HCT116 (cell line): Measurements from ENCODE around the gene RBM19. TPM values are rescaled to one million over a fixed set of nuclear protein-coding genes. Genes with fewer than 3 reads are reported as not detected.

ENCODE experiments used
- ATAC-seq: fragments of 200-7000 bp; cut with Tn5 transposase; 2 replicates; pipeline ENCODE4 v1.9.1; 2020; ENCODE audit warnings: mild to moderate bottlenecking, moderate library complexity
- BruUV-seq: library from RNA; stranded (reverse); fragments of 400-500 nt; replicated peaks from 2 replicates; lab custom pipeline; 2021; lab: Mats Ljungman, UMichigan
- CTCF ChIA-PET: fragments of 300-600 bp; sonication (Branson Sonifier 250); formaldehyde crosslinking; loops from one replicate; lab custom pipeline; 2021; ENCODE audit warnings: antibody characterized with exemption; lab: Charles Lee
- POLR2A ChIA-PET: fragments of 300-600, 350-600 bp; sonication (Branson Sonifier 250); formaldehyde crosslinking; loops from one replicate; lab custom pipeline; 2021; ENCODE audit warnings: antibody characterized with exemption; lab: Charles Lee
- RAD21 ChIA-PET, 2 experiments: fragments of 300-600 bp; sonication (Branson Sonifier 250); formaldehyde crosslinking; loops; one replicate each; lab custom pipeline; 2023; ENCODE audit warnings: low total read pairs in 2 of 2; ENCODE audit not compliant: uncharacterized antibody in 2 of 2, unreplicated experiment in 2 of 2, low non-redundant PET in 1 of 2; lab: Charles Lee
- DNase-seq: peaks from one replicate; pipeline ENCODE4 v3.0.0-alpha.2; 2010; ENCODE audit warnings: low read depth, low spot score
- H2AFZ ChIP-seq: fragments of 200-600 bp; shearing (Covaris generic), sonication (generic); 2 replicates; pipeline ENCODE4 v1.6.1; 2017; ENCODE audit warnings: low read depth, mixed run types, mixed read lengths, antibody characterized with exemption, low read length; ENCODE audit not compliant: poor library complexity, severe bottlenecking
- H3K27ac ChIP-seq: 2 replicates; pipeline ENCODE4 v1.5.1; 2012; ENCODE audit warnings: low read depth, low read length
- H3K27me3 ChIP-seq: fragments of 200-600 bp; sonication (generic); 2 replicates; pipeline ENCODE4 v1.6.1; 2016; ENCODE audit warnings: mixed run types, low read length, mixed read lengths; ENCODE audit not compliant: insufficient read depth
- H3K36me3 ChIP-seq, 2 experiments: fragments of 200-500 bp in 1 of 2; fragments of 200-600 bp in 1 of 2; sonication (Bioruptor generic) in 1 of 2; sonication (generic) in 1 of 2; 2 replicates each; pipeline versions ENCODE4 v1.5.1 to v1.6.1; 2014 to 2016; ENCODE audit warnings: low read length in 2 of 2, inconsistent platforms in 1 of 2, mixed read lengths in 1 of 2, mixed run types in 1 of 2; ENCODE audit not compliant: insufficient read depth in 2 of 2, control insufficient read depth in 1 of 2
- H3K4me1 ChIP-seq, 2 experiments: fragments of 200-600 bp in 1 of 2; sonication (generic) in 1 of 2; 2 replicates each; pipeline versions ENCODE4 v1.5.1 to v1.6.1; 2012 to 2017; ENCODE audit warnings: low read length in 2 of 2, inconsistent platforms in 1 of 2, mild to moderate bottlenecking in 1 of 2, mixed read lengths in 1 of 2, mixed run types in 1 of 2, moderate library complexity in 1 of 2; ENCODE audit not compliant: insufficient read depth in 2 of 2, control insufficient read depth in 1 of 2
- H3K4me2 ChIP-seq: fragments of 200-600 bp; sonication (generic); 2 replicates; pipeline ENCODE4 v1.6.1; 2017; ENCODE audit warnings: mixed run types, low read length, mixed read lengths
- H3K4me3 ChIP-seq, 2 experiments: fragments of 200-600 bp in 1 of 2; sonication (generic) in 1 of 2; replicated peaks in 1 of 2; 2 replicates each; pipeline ENCODE4 v1.5.1; 2011 to 2016; ENCODE audit warnings: low read length in 2 of 2, control low read depth in 1 of 2, low read depth in 1 of 2, mild to moderate bottlenecking in 1 of 2, mixed read lengths in 1 of 2, mixed run types in 1 of 2
- H3K79me2 ChIP-seq: fragments of 200-600 bp; sonication (generic); 2 replicates; pipeline ENCODE4 v1.6.1; 2017; ENCODE audit warnings: mild to moderate bottlenecking, mixed run types, low read length, moderate library complexity, mixed read lengths; ENCODE audit not compliant: insufficient read depth
- H3K9ac ChIP-seq: fragments of 200-600 bp; sonication (generic); 2 replicates; pipeline ENCODE4 v1.6.1; 2016; ENCODE audit warnings: low read length, mixed read lengths
- H3K9me2 ChIP-seq: fragments of 200-600 bp; sonication (generic), shearing (Covaris generic); 2 replicates; pipeline ENCODE4 v1.6.1; 2017; ENCODE audit warnings: mixed run types, mild to moderate bottlenecking, moderate library complexity; ENCODE audit not compliant: insufficient read depth
- H3K9me3 ChIP-seq, 2 experiments: fragments of 200-500 bp in 1 of 2; fragments of 200-600 bp in 1 of 2; sonication (Bioruptor generic) in 1 of 2; sonication (generic) in 1 of 2; 2 replicates each; pipeline ENCODE4 v1.6.1; 2014 to 2017; ENCODE audit warnings: low read length in 2 of 2, mixed read lengths in 2 of 2, inconsistent platforms in 1 of 2, low read depth in 1 of 2, mild to moderate bottlenecking in 1 of 2, mixed run types in 1 of 2, moderate library complexity in 1 of 2; ENCODE audit not compliant: control insufficient read depth in 1 of 2, insufficient read depth in 1 of 2
- H4K20me1 ChIP-seq: fragments of 200-600 bp; sonication (generic), shearing (Covaris generic); 2 replicates; pipeline ENCODE4 v1.6.1; 2017; ENCODE audit warnings: mixed run types, mild to moderate bottlenecking, moderate library complexity; ENCODE audit not compliant: insufficient read depth
- ATF3 ChIP-seq: IDR thresholded peaks from 2 replicates; pipeline ENCODE4 v1.6.1; 2012
- CEBPB ChIP-seq: IDR thresholded peaks from 2 replicates; pipeline ENCODE4 v1.6.1; 2012; ENCODE audit warnings: low read depth
- CTCF ChIP-seq, 3 experiments: fragments of 200-600 bp in 1 of 3; sonication (generic) in 1 of 3; IDR thresholded peaks in 2 of 3; conservative IDR thresholded peaks in 1 of 3; 2 replicates each; pipeline ENCODE4 v1.5.1; 2012 to 2017; ENCODE audit warnings: low read depth in 2 of 3, low read length in 2 of 3, antibody characterized with exemption in 1 of 3, borderline replicate concordance in 1 of 3, control low read depth in 1 of 3, mild to moderate bottlenecking in 1 of 3, mixed read lengths in 1 of 3, mixed run types in 1 of 3, moderate library complexity in 1 of 3; ENCODE audit not compliant: insufficient read depth in 1 of 3
- EZH2 ChIP-seq: fragments of 200-600 bp; sonication (generic); IDR thresholded peaks from 2 replicates; pipeline ENCODE4 v1.6.1; 2017; ENCODE audit warnings: antibody characterized with exemption, mixed run types
- EZH2phosphoT487 ChIP-seq: fragments of 200-600 bp; IDR thresholded peaks from 2 replicates; pipeline ENCODE4 v1.6.1; 2018; ENCODE audit warnings: antibody characterized with exemption, borderline replicate concordance
- FOSL1 ChIP-seq: IDR thresholded peaks from 2 replicates; pipeline ENCODE4 v1.6.1; 2012; ENCODE audit warnings: low read depth
- MAX ChIP-seq: IDR thresholded peaks from 2 replicates; pipeline ENCODE4 v1.6.1; 2012
- RAD21 ChIP-seq: IDR thresholded peaks from 2 replicates; pipeline ENCODE4 v1.6.1; 2012; ENCODE audit warnings: low read depth, mild to moderate bottlenecking
- REST ChIP-seq: IDR thresholded peaks from 2 replicates; pipeline ENCODE4 v1.6.1; 2012; ENCODE audit warnings: low read depth
- SIN3A ChIP-seq: IDR thresholded peaks from 2 replicates; pipeline ENCODE4 v1.6.1; 2012; ENCODE audit warnings: low read depth
- SP1 ChIP-seq: IDR thresholded peaks from 2 replicates; pipeline ENCODE4 v1.6.1; 2012; ENCODE audit warnings: low read depth
- SRF ChIP-seq: IDR thresholded peaks from 2 replicates; pipeline ENCODE4 v1.6.1; 2012; ENCODE audit warnings: low read depth
- ZNF274 ChIP-seq: fragments of 200-500 bp; sonication (Bioruptor generic); IDR thresholded peaks from 2 replicates; pipeline ENCODE4 v1.6.1; 2014; ENCODE audit warnings: mild to moderate bottlenecking, low read depth, low read length, inconsistent platforms
- intact Hi-C: fragments of 100-400 bp; cut with micrococcal nuclease; formaldehyde crosslinking; loops from 2 replicates; pipeline ENCODE4 v1.10.0; 2022
- total RNA-seq: library from RNA; stranded (reverse); gene quantifications from one replicate; pipeline ENCODE4 v1.2.1, GENCODE V29; 2021; ENCODE audit not compliant: unreplicated experiment

Gene RBM19
- total RNA-seq, 1 experiment from 2014 or later, result 30.7 TPM

GRCh38 chr12:113962733-113963132 lies 3.4 kb downstream of the RBM19 start:
- Histone ChIP-seq H3K9me3 (no peaks in the 10 kb centered on the region), H2AFZ (no peak overlapping the region), H4K20me1 (no peaks in the 10 kb centered on the region), H3K36me3 (peaks cover 23 to 30% of the 10 kb centered on the region in 2 experiments; a peak in 3 of 4 replicates), H3K27ac (no peak overlapping the region), H3K9ac (no peak overlapping the region), H3K4me2 (no peak overlapping the region), H3K27me3 (no peaks in the 10 kb centered on the region), H3K9me2 (no peaks in the 10 kb centered on the region), H3K4me3 (no peak overlapping the region), H3K4me1 (peaks cover 6 to 15% of the 10 kb centered on the region in 2 experiments; a peak in 3 of 4 replicates), H3K79me2 (peaks cover 31% of the 10 kb centered on the region)
- no peak for ATAC-seq
- CTCF ChIA-PET, result no interaction called here
- no TSS peak for BruUV-seq
- intact Hi-C loops, result no loop called here
- TF ChIP-seq CEBPB (no peak), ZNF274 (no peak), EZH2 (no peak), SP1 (no peak), EZH2phosphoT487 (no peak), SRF (no peak)
- no peak for DNase-seq
- RAD21 ChIA-PET, result no interaction called here
- POLR2A ChIA-PET, result no interaction called here

GRCh38 chr12:113961921-113962710 lies 4.0 kb downstream of the RBM19 start:
- Histone ChIP-seq H3K4me2 (no peak overlapping the region), H3K9ac (no peak overlapping the region), H3K36me3 (peaks cover 24 to 30% of the 10 kb centered on the region in 2 experiments; a peak in 3 of 4 replicates), H3K9me3 (no peaks in the 10 kb centered on the region), H2AFZ (no peak overlapping the region), H3K4me3 (no peak overlapping the region), H3K27me3 (no peaks in the 10 kb centered on the region), H3K9me2 (no peaks in the 10 kb centered on the region), H3K27ac (no peak overlapping the region), H4K20me1 (no peaks in the 10 kb centered on the region), H3K4me1 (peaks cover 6 to 15% of the 10 kb centered on the region in 2 experiments; a peak in 3 of 4 replicates), H3K79me2 (peaks cover 31% of the 10 kb centered on the region)
- ChIA-PET RAD21 (no interaction called here), CTCF (no interaction called here), POLR2A (no interaction called here)
- BruUV-seq, result no TSS peak
- ATAC-seq (no peak), DNase-seq (no peak)
- intact Hi-C loops, result no loop called here
- no peak for TF ChIP-seq FOSL1
- TF ChIP-seq RAD21, result no peak
- no peak for TF ChIP-seq ATF3
- no peak for TF ChIP-seq ZNF274
- no peak for TF ChIP-seq SIN3A
- no peak for TF ChIP-seq MAX
- no peak for TF ChIP-seq CTCF (IDR thresholded peaks at IDR 0.05 in 2 of 3, conservative IDR thresholded peaks at IDR 0.05 in 1 of 3; ENCODE audit: borderline replicate concordance in 1 of 3, insufficient read depth in 1 of 3, low read depth in 2 of 3, low read length in 2 of 3)
- no peak for TF ChIP-seq REST
